ENCODE data around the gene MATN1. TPM values are rescaled to one million over a fixed set of nuclear protein-coding genes. Genes with fewer than 3 reads are reported as not detected.

MATN1 gene
- polyA plus RNA-seq, 1 experiment: 0.12 TPM

- no peak for DNase-seq (ENCODE audit: low read depth, low spot score)
- Histone ChIP-seq H3K27me3 (ENCODE audit: control insufficient read depth, insufficient read depth, low read length) (peaks cover 22% of the 10 kb centered on the region), H3K4me3 (ENCODE audit: low read depth, low read length) (no peak overlapping the region), H3K27ac (ENCODE audit: low read depth, low read length) (no peak overlapping the region), H3K9me3 (ENCODE audit: control insufficient read depth, insufficient read depth, low read length) (peaks cover 2% of the 10 kb centered on the region)
- ChIA-PET CTCF (interaction anchor here (0.8 to 3.8 kb wide), 6 partner anchors 11 to 47 kb away, joined by 4 to 18 read pairs (median 6); no protein-coding TSS in a partner anchor), POLR2A (no interaction called here)
- TF ChIP-seq CTCF (IDR thresholded peaks at IDR 0.05; ENCODE audit: low read depth, low read length): no peak
These were observed 31.9 kb upstream of the MATN1 start for GRCh38 chr1:30755334-30755733.

GRCh38 chr1:30754684-30755171 is 31.3 kb upstream of the MATN1 start:
- DNase-seq (ENCODE audit: low read depth, low spot score): no peak
- Histone ChIP-seq H3K4me3 (ENCODE audit: low read depth, low read length) (no peak overlapping the region), H3K27me3 (ENCODE audit: control insufficient read depth, insufficient read depth, low read length) (peaks cover 20% of the 10 kb centered on the region), H3K9me3 (ENCODE audit: control insufficient read depth, insufficient read depth, low read length) (no peaks in the 10 kb centered on the region; the same call in 1 of the 2 replicates), H3K27ac (ENCODE audit: low read depth, low read length) (no peak overlapping the region)
- TF ChIP-seq CTCF (IDR thresholded peaks at IDR 0.05; ENCODE audit: low read depth, low read length): no peak
- CTCF ChIA-PET: interaction anchor here (1.0 to 2.4 kb wide), 5 partner anchors 11 to 174 kb away, joined by 3 to 13 read pairs (median 5); no protein-coding TSS in a partner anchor
- POLR2A ChIA-PET: no interaction called here

GRCh38 chr1:30753660-30754123 is 30.3 kb upstream of the MATN1 start:
- ChIA-PET CTCF (interaction anchor here (1.0 to 2.4 kb wide), 5 partner anchors 9 to 175 kb away, joined by 3 to 13 read pairs (median 5); no protein-coding TSS in a partner anchor), POLR2A (no interaction called here)

GRCh38 chr1:30753118-30753517 is 29.7 kb upstream of the MATN1 start:
- DNase-seq (ENCODE audit: low read depth, low spot score): no peak
- ChIA-PET POLR2A (no interaction called here), CTCF (interaction anchor here (1.3 to 2.4 kb wide), 2 partner anchors 26 to 29 kb away, joined by 5 to 13 read pairs; no protein-coding TSS in a partner anchor)

More at GRCh38 chr1:30753660-30754123, 30.3 kb upstream of the MATN1 start:
- TF ChIP-seq CTCF (IDR thresholded peaks at IDR 0.05; ENCODE audit: low read depth, low read length): no peak
- Histone ChIP-seq H3K27ac (ENCODE audit: low read depth, low read length) (no peak overlapping the region), H3K9me3 (ENCODE audit: control insufficient read depth, insufficient read depth, low read length) (no peaks in the 10 kb centered on the region; the same call in 1 of the 2 replicates), H3K4me3 (ENCODE audit: low read depth, low read length) (no peak overlapping the region), H3K27me3 (ENCODE audit: control insufficient read depth, insufficient read depth, low read length) (peaks cover 20% of the 10 kb centered on the region)
- no peak for DNase-seq (ENCODE audit: low read depth, low spot score)

More at GRCh38 chr1:30753118-30753517, 29.7 kb upstream of the MATN1 start:
- no peak for TF ChIP-seq CTCF (IDR thresholded peaks at IDR 0.05; ENCODE audit: low read depth, low read length)
- no peaks in the 10 kb centered on the region; the same call in 1 of the 2 replicates for H3K9me3 ChIP-seq (ENCODE audit: control insufficient read depth, insufficient read depth, low read length)
- H3K27me3 ChIP-seq (ENCODE audit: control insufficient read depth, insufficient read depth, low read length): peaks cover 20% of the 10 kb centered on the region
- H3K27ac ChIP-seq (ENCODE audit: low read depth, low read length): no peak overlapping the region
- H3K4me3 ChIP-seq (ENCODE audit: low read depth, low read length): no peak overlapping the region
